Ishikawa (cell line): ENCODE measurements around the gene DNAJC21.

Experiments used
- CEBPB ChIP-seq: IDR thresholded peaks from 2 replicates; pipeline ENCODE4 v1.6.1; 2012
- EGR1 ChIP-seq: IDR thresholded peaks from 2 replicates; pipeline ENCODE4 v1.6.1; 2012
- EP300 ChIP-seq: IDR thresholded peaks from 2 replicates; pipeline ENCODE4 v1.6.1; 2012; ENCODE audit warnings: borderline replicate concordance
- MAX ChIP-seq: IDR thresholded peaks from 2 replicates; pipeline ENCODE4 v1.6.1; 2012
- NFIC ChIP-seq: IDR thresholded peaks from 2 replicates; pipeline ENCODE4 v1.6.1; 2012
- RAD21 ChIP-seq: IDR thresholded peaks from 2 replicates; pipeline ENCODE4 v1.6.1; 2012; ENCODE audit warnings: low read depth
- REST ChIP-seq: IDR thresholded peaks from 2 replicates; pipeline ENCODE4 v1.6.1; 2012; ENCODE audit warnings: low read depth, mild to moderate bottlenecking
- TAF1 ChIP-seq: IDR thresholded peaks from 2 replicates; pipeline ENCODE4 v1.6.1; 2012; ENCODE audit warnings: low read depth, mild to moderate bottlenecking
- TCF12 ChIP-seq: IDR thresholded peaks from 2 replicates; pipeline ENCODE4 v1.6.1; 2012; ENCODE audit warnings: low read depth
- USF1 ChIP-seq: IDR thresholded peaks from 2 replicates; pipeline ENCODE4 v1.6.1; 2012
- YY1 ChIP-seq: IDR thresholded peaks from 2 replicates; pipeline ENCODE4 v1.6.1; 2012; ENCODE audit warnings: low read depth

- no peak for TF ChIP-seq YY1
- no peak for TF ChIP-seq MAX
- no peak for TF ChIP-seq EP300
- no peak for TF ChIP-seq CEBPB
- no peak for TF ChIP-seq NFIC
- TF ChIP-seq TCF12: no peak
- TF ChIP-seq RAD21: no peak
- TF ChIP-seq REST: no peak
- TF ChIP-seq EGR1: no peak
- TF ChIP-seq TAF1: no peak
- TF ChIP-seq USF1: no peak
These were observed 41.2 kb downstream of the DNAJC21 start for GRCh38 chr5:34970552-34970951.
